GM11168 (cell line): ENCODE results near the gene PCSK5.

Experiments
- in situ Hi-C: fragments of 300-500 bp; cut with MboI; formaldehyde crosslinking; loops from one replicate; pipeline ENCODE4 v1.12.0; 2022; ENCODE audit warnings: low sequenced_read_pairs; ENCODE audit not compliant: unreplicated experiment

The PCSK5 gene

GRCh38 chr9:76112151-76112550 is 221.7 kb downstream of the PCSK5 start:
- in situ Hi-C loops = no loop called here

DNA sequence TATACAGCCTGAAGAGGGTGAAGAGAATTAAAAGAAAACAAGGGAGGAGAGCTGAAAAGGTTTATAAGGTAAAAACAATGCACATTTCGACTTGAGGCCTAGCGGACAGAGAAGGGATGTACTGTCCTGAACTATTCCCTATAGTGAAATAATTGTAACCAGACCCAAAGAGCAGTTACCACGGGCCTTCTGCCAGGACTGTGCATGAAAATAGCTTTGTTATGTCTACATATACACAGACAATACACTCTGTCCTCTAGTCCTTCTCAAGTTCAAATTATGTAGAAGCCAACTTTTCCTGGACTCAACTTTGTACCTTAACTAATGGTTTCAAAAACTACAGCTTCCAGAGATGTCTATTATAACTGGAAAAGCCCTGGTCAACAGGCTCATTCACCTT is 223.7 kb downstream of the PCSK5 start:
- in situ Hi-C loops = no loop called here

DNA sequence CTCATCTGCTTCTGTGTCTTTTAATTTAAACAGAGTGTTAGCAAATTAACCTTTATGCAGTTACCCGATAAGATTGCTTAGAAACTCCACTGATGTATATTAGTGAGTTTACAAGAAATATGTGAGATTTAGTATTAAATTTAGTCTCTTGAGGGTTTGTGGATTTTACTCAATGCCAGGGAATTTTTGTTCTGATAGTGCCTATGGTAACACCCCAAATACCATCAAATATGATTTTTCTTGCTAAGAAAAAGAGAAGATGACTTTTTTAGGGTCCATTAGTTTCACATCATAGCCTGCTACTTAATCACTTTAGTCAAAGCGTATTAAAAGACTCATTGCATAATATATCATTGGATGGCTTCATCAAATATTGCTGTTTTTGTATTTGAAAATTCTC is 224.9 kb downstream of the PCSK5 start:
- in situ Hi-C loops = no loop called here

DNA sequence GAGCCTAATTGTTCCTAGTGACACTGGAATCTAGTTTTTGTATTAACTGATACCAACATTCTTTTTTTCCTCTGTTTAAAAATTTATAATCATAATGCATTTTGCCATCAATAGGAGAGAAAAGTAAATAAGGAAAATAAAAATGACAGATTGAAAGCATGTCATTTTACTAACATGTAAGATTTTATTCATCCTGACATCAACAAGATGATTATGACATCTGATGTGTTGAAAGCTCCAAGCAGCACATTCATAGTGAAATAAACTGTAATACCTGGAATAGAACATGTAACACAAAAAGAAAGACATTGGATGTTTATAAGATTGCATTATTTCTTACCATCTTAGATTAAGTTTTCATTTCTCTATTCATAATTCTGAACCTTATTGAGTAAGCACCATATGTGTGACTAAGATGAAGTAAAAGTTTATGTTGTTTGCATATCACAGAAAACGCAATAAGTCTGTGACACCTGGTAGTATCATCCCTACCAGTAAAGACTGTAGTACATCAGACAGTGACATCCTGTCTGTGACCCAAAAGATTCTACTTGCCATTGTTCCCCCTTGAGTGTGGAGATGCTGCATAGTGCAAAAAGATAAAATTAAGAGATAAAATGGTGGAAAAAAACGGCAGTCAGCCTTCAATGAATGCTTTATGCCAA is 225.6 kb downstream of the PCSK5 start:
- in situ Hi-C loops = no loop called here

DNA sequence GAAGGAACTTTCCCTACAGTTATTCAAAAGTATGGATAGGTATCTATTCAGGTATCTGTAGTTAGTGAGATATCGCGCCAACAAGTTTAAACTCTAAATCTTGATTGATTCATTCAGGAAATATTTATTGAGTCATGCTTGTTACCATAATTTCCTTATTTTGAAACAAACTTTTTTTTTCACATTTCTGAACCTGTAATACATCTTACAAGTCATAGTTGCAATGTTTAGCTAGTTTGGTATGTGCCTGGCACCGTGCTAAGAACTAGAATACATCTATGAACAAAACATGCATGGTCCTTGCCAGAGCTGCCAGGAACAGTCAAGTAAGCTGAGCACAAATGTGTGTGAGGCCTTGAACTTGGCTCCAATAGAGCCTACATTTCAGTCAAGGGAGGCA is 226.4 kb downstream of the PCSK5 start:
- in situ Hi-C loops = no loop called here

DNA sequence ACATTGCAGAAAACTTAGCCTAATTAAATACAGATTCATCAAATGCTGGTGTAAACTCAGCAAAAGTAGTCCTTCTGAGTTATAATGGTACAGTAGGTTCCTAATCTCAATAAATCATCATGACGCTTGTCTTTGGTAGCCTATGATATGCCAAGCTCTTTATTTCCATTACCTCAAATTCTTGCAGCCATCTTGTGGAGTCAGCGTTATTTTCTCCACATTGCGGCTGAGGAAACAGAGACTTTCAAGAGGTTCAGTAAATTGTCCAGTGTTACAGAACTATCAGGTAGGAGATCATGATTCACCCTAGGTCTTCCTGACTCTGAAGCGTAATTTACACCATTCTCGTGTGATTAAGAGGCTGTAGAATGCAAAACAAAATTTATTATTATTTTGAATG is 237.2 kb downstream of the PCSK5 start:
- in situ Hi-C loops = no loop called here

DNA sequence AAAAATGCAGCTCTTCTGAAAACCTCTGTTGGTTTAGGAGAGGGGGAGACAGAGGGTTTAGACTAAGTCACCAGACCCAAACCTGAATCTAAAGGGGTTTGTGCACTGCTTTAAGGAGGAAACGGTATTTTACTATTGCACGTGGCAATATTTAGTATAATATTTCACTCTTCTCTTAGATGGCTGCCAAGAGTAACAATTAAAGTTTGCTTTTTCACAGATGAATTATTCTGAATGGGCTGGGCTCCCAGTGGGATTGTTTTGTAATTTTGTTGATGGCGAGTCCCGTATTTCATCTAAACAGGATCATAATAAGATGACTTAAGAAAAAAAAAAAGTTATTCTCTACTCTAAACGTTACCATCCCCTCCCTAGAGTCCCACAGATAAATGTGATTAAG is 245.4 kb downstream of the PCSK5 start:
- in situ Hi-C loops = no loop called here

DNA sequence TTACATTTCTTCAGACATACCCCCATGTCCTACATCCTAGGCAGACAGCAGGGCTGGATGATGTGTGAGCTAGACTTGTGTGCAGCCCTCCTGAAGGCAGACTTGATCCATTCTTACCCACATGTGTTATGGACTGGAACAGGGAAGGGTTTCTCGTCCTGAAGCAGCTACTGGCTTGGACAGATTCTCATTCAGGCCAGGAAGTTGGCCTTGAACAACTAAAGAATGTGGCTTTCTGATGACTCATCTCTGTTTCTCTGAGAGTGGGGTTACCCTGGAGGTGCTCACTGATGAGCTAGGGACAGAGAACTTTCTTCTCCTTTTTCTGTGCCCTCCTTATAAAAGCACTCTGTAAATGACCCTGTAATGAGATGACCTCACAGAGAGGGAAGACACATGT is 246.5 kb downstream of the PCSK5 start:
- in situ Hi-C loops = no loop called here

GRCh38 chr9:76137931-76138330 is 247.5 kb downstream of the PCSK5 start:
- in situ Hi-C loops = no loop called here

GRCh38 chr9:76138360-76138759 is 247.9 kb downstream of the PCSK5 start:
- in situ Hi-C loops = no loop called here

DNA sequence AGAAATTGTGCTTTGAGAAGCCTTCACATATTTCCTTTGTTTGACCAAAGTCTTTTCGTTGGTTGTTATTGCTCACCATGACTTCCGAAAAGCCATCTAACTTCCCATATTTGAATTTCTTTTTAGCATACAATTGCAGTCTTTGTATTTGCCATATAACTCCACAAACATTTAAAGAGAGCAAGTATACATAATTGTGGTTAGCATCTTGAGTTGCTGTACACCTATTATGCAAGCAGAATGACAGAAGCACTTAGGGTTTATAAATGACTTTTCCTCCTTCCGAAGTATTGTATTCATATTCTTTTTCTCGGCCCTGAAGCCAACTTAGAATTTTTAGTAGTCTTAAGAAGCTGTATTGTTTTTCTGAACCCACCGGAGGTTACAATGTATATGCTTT is 253.4 kb downstream of the PCSK5 start:
- in situ Hi-C loops = no loop called here

- in situ Hi-C loops = no loop called here
Measured at GRCh38 chr9:76150013-76150412, 259.5 kb downstream of the PCSK5 start.

- in situ Hi-C loops = no loop called here
Measured at GRCh38 chr9:76151267-76151666, 260.8 kb downstream of the PCSK5 start.

GRCh38 chr9:76153339-76153738 is 262.9 kb downstream of the PCSK5 start:
- in situ Hi-C loops = no loop called here

DNA sequence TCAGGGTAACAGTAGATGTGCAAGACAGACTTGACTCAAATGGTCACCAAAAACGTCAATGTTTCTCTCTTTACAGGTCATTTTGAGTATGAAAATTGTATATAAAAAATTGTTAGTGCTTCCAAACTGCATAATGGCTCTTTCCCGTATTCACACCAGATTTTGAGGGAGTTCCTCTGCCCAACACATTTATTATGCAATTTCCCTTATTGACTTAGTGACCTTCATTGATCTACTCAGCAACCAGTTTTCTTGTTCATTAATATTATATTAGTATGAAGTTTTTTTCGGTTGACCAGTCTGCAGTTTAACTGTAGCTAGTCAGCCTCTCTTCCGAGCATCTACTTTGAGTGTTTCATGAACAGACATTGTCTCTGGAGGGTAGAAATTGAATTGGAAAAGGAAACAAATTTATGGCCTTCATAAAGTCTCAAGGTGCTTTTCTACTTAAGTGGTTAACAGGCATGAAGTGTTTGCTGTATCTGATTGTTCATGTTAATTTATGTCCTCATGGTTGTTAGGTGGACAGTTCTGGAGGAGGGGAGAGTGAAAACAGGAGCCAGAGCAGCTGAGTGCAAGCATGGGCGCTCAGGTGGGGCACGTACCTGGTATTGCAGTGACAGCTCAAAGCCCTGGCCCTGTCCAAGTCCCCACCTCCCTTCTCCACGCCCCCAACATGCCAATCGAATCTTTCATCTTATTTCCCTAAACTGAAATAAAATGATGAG is 263.6 kb downstream of the PCSK5 start:
- in situ Hi-C loops = no loop called here

- in situ Hi-C loops = no loop called here
Measured at GRCh38 chr9:76155361-76155760, 264.9 kb downstream of the PCSK5 start.

DNA sequence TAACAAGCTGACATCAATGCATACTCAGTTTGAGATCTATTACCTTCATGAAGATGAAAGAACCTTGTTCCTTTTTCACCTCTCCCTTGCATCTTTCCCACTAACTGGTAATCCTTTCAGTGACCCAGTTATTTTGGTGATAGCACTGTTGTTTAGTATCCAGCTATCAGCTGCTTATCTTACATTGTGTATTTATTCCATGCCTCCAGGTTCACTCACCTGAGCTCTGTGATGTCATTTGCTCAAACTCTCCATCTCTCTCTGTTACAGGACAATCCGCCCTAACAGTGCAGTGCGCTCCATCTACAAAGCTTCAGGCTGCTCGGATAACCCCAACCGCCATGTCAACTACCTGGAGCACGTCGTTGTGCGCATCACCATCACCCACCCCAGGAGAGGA is 268.2 kb downstream of the PCSK5 start:
- in situ Hi-C loops = no loop called here

DNA sequence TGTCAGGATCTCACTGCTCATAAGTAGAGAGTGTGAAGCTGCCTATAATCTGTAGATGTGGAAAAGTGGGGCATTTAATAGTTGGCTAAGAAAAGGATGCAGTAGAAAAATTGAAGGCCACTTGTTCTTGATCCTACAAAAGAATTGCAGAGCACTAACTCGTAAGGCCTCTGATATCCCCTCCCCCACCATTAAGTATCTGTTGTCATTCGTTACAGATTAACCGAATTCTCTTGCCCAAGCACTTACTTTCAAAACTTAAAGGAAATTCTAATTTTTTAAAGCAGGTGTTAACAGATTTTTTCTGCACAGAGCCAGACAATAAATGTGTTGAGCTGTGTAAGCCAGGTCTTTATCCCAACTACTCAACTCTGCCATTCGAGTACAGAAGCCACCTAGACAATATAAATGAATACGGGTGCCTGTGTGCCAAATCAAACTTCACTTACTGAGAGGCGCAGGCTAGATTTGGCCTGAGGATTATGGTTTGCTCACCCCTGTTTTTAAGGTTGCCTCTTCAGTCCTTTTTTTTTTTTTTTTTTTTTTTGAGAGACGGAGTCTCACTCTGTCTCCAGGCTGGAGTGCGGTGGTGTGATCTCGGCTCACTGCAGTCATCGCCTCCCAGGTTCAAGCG is 268.9 kb downstream of the PCSK5 start:
- in situ Hi-C loops = no loop called here

- in situ Hi-C loops = no loop called here
Measured at GRCh38 chr9:76161106-76161505, 270.6 kb downstream of the PCSK5 start.

- in situ Hi-C loops = no loop called here
Measured at GRCh38 chr9:76161541-76161940, 271.1 kb downstream of the PCSK5 start.

DNA sequence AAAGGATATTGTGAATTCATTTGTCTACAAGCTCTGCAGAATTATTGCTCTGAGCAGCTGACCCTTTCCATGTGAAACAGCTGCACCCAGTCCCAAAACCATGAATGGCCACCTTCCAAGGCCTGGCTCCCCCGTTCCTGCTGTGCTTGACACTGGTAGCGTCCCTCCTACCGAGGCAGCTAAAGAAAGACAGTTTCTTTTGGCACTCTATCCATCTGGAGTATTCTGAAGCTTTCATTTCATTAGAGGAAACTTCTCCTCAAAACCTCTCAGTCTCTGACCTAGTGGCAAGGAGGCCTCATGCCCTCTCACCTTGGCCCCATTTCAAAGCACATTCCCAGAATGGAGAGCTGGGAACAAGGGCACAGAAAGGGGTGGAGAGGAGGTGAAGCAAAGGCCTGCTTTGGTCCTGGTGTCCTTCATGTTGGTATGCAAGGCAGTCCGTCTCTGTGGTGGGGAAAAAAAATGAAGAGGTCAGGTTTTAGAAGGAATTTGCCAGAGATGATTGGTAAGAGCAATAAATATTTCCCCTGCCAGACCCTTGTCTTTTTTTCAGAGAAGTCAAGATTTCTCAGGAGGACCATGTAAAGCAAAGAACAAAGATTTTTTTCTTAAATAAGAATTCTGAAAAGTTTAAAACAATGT is 271.7 kb downstream of the PCSK5 start:
- in situ Hi-C loops = no loop called here
